ENCODE results near the gene CYB5RL. TPM values are rescaled to one million over a fixed set of nuclear protein-coding genes. Genes with fewer than 3 reads are reported as not detected.
A peak's percentile ranks its signal among the peaks of the same experiment; 100 is the strongest.
"Not testable (repeated sequence)": the region's sequence is repeated elsewhere in the genome, so short reads cannot be mapped to it uniquely, and the experiment has no call there.

The CYB5RL gene
- total RNA-seq, 1 experiment from 2014 or later, result 3.8 TPM

DNA sequence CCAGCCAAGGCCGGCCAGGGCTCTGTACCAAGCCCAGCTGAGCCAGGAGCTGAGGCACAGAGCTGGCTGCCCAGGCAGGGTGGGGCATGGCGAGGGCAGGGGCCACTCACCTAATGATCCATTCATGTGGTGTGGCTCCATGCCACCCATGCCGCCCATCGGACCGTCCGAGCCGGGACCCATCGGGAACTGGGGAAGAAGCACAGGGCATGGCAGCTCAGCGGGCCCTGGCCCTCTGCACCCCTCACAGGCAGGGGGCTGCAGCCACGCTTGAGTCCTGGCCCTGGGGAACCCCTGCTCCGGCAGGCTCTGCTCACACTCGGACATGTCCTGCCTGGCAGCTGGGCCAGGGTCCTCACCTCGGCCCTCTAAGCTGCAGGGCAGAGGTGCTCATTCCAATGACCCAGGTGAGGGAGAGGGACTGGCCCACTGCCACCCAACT lies 28.8 kb upstream of the CYB5RL start:
- DNase-seq (ENCODE audit: low read depth), result no peak
- in situ Hi-C loops (cut with HindIII; ENCODE audit: low pct_unique_long_range_greater_than_20kb, low sequenced_read_pairs), result no loop called here

DNA sequence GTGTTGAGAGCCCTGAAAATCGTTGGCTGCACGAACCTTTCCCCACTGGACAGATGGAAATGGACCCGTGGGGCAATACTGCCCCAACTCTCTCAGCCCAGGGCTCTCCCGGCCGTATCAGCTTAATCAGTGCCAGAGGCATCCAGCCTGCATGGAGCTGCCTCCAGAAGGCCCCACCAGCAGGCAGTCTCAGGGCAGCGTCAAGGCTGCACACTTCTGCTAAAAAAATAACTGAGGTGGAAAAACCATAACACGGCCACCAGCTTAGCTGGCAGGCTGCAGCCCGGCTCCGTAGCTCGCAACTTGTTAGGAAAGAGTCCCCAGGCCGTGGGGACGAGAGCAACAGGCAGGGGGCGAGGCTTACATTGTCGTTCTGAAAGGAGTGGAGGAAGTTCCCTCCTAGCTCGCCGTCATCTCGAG lies 28.1 kb upstream of the CYB5RL start:
- in situ Hi-C loops (cut with HindIII; ENCODE audit: low pct_unique_long_range_greater_than_20kb, low sequenced_read_pairs), result no loop called here
- DNase-seq (ENCODE audit: low read depth), result peak; percentile 51

DNA sequence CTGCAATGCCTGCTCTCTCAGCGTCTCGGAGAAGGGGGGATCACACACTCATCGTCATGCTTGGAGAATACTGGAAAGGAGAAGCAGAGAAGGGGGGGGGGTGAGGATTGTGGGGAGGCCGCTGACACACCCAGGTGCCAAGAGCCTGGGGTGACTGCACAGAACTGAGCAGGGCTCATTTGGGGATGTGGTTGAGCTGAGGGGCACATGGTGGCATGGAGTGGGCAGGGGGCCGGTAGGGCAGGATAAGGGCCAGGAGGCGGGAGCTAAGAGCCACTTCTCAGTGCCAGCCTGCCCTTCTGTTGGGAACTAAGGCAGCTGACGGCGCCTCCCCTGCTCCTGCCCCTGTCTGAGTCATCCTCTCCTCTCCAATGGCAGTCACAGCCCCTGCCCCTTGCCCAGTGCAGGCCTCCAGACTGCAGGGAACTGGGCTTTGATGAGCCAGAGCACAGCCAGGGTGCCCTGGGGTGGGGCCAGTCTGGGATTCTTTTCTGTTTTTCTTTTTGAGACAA lies 27.3 kb upstream of the CYB5RL start:
- DNase-seq (ENCODE audit: low read depth), result peak; percentile 92
- in situ Hi-C loops (cut with HindIII; ENCODE audit: low pct_unique_long_range_greater_than_20kb, low sequenced_read_pairs), result no loop called here

DNA sequence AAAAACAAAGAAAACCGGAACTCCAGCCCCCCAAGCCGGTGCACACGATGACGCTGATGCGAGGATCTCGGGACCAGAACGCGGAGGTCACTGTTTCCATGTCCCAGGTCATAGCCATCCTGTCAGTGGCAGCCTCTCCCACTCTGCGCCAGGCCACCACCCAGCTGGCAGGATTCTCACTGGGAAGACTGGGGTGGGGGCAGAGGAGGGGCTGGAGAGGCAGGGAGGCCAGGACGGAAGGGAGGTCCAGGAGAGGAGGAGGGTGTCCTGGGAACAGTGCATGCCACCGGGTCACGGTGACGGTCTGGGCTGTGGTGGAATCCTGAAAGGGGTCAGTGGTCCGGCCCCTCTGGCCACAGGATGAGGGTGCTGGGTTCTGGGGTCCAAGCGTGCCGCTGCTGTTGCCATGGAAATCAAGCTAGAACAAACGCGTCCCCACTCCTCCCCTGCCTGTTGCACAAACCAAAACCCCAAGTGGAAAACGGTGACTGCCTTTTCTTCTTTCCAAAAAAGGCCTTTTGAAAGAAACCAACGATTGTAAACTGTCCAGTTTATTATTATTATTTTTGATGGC lies 26.2 kb upstream of the CYB5RL start:
- in situ Hi-C loops (cut with HindIII; ENCODE audit: low pct_unique_long_range_greater_than_20kb, low sequenced_read_pairs), result no loop called here
- no peak for DNase-seq (ENCODE audit: low read depth)

DNA sequence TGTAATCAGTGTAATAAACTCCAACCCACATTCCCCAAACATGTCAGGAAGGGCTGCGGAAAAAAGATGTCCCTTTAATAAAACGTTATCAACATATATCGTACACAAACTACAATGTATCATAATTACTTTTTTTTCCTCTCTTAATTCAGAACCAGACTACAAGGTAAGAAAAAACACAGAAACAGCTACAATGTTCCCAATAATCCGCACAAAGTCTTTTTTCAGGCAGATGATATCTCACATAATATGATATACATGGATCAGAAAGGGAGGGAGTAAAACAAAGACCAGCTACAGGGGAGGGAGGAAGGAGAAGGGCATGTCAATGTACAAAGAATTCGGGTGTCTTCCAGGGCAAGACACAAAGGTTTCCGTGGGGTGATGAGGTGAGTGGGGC lies 25.5 kb upstream of the CYB5RL start:
- in situ Hi-C loops (cut with HindIII; ENCODE audit: low pct_unique_long_range_greater_than_20kb, low sequenced_read_pairs), result no loop called here
- DNase-seq (ENCODE audit: low read depth), result no peak

DNA sequence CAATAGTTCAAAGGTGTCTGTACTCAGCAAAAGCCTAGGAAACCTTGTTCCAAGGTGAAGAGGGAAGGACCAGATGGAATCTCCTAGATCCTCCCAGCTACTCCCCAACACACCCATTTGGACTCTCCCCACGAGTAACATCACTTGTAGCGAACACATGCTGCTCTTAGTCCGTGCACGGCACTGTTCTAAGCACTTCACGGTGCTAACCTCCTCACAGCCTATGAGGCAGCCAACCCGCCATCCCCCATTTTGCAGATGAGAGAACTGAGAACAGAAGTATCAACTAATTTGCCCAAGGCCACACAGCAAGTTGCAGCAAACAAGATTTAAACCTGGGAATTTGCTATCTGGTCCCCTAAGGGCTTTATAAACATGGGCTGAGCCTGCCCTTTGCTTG lies 24.4 kb upstream of the CYB5RL start:
- no peak for DNase-seq (ENCODE audit: low read depth)
- in situ Hi-C loops (cut with HindIII; ENCODE audit: low pct_unique_long_range_greater_than_20kb, low sequenced_read_pairs), result no loop called here

DNA sequence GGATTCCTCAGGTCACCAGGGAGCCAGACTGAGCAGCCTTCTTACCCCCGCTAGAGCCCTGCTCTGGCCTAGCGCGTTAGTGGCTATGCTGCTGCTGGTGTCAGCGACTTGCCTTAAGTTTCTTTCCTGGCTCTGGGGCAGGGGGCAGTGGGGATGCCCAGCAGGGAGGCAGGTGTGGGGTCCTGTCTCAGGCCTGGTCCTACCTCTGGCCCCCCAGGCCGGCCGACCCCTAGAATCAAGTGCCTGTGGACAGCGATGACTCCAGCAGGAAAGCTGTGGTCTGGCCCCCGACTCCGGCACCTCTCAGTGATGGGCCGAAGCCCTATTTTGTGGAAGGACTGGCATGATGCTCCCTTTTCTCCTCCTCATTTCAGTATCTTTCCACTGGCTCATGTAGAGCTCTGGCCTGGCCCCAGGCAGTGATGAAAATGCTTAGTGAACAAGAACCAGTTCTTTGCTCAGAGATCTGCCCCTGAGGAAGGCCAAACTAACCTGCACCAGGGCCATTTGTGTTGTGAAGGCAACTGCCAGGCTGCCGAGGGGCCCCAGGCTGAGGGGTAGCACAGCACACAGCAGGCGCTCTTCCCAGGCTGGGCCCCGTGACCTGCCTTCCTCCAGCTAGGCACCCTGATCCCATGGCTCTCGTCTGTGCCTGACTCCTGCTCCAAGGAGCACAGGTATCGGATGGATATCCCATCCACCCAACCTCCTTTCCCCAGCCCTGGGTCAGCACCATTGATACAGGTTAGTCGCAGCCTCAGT lies 23.8 kb upstream of the CYB5RL start:
- no peak for DNase-seq (ENCODE audit: low read depth)
- in situ Hi-C loops (cut with HindIII; ENCODE audit: low pct_unique_long_range_greater_than_20kb, low sequenced_read_pairs), result no loop called here

DNA sequence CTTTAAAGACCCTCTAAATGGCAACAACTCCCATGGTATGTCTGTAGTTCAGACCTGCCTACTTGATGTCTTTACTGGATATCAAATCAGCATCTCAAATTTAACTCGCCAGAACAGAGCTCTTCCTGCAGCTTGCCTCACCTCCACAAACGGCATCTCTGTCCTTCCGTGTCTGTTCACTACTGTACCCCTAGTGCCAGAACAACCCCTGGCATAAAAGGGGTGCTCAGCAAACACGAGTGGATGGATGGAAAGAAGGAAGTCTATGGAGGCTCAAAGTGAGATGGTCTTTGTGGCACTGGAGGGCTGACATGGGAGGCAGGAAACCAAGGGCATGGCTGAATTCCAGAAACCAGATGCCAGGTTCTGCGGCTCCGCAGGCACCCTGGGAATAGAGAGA lies 22.9 kb upstream of the CYB5RL start:
- no peak for DNase-seq (ENCODE audit: low read depth)
- in situ Hi-C loops (cut with HindIII; ENCODE audit: low pct_unique_long_range_greater_than_20kb, low sequenced_read_pairs), result no loop called here

DNA sequence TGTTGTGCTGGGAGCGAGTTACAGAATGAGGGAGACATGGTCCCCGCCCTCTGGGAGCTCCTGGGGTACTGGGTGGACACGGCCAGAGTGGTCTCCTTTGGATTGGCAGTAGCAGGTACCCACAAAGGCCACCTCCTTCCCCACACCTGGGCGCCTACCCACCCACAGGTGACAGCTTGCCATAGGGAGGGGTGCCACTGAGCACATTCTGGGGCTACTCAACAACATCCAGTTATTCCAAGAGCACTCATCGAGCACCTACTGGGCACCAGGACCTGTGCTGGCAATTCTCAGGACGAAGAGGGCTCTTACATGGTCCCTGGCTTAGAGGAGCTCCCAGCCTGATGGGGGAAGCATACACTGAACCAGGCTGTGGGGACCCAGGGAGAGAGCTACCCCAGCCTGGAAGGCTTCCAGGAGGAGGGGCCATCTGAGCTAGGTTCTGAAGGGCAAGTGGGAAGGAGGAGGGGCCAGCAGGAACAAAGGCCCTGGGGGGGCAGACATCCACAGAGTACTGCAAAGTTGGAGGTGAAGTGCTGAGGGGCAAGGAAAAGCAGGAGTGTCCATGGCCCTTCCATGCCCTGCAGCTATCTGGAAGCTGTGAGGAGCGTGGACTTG lies 22.1 kb upstream of the CYB5RL start:
- in situ Hi-C loops (cut with HindIII; ENCODE audit: low pct_unique_long_range_greater_than_20kb, low sequenced_read_pairs), result no loop called here
- no peak for DNase-seq (ENCODE audit: low read depth)

DNA sequence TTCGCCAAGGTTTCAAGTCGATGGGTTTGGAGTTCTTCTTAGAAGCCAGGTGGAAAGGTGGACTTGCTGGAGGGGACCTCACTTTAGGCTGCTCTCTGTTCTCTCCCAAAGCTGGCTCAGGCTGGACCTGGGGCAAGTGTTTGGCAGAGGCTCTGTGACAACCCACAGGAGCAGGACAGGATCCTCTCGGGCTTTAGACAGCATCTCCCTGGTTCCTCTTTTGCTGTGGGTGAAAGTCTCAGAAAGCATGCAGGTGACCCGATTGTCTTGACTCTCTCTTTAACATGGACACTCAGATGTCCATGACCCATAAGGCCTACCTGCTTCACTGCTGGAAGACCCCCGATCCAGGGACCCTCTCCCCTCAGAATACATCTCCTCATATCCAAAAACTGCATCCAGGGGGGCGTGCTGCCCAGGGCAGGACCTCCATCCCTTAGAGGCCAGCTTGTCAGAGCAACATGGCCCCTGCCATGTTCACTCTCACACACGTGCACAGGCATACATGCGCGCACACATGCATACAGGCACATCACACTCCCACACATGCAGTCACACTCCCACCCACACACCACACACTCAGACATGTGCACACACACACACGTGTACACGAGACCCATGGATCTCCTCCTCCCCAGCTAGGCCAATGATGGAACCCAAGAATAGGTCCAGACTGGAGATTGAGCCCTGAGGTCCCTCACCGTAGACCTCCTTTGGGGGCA lies 21.4 kb upstream of the CYB5RL start:
- no peak for DNase-seq (ENCODE audit: low read depth)
- in situ Hi-C loops (cut with HindIII; ENCODE audit: low pct_unique_long_range_greater_than_20kb, low sequenced_read_pairs), result no loop called here

DNA sequence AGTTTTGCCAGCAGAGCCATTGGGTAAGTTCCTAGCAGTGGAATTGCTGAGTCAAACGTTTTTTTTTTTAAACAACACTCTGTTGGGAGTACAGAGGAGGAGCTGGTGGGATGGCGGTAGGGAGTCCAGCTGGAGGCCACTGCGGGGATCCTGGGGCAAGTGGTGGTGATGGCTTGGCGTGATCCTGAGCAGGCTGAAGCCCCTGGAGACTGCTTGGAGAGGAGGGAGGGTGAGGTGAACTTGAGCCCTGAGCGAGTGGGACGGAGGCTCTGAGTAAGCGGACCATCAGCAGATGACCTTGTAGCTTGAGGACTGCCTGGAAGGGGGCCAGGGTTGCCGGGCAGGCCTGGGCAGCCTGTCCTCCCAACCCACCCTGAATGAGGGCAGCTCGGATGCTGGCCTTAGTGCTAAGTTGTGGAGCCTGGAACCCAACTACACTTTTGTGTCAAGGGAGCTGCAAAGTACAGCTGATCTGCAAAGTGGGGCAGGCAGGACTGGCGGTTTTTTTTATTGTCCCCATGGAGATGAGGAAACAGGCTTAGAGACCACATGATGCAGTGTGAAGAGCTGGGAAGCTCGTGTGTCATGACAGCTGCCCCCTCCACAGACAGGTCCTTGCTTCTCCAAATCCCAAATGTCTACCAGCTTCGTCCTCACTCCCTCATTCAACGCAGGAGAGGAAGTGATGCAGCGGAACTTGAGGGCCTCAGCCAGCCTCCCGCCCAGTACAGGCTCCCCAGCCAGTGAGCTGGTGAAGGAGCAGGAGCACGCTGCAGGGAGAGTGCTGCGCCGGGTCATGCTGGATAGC lies 20.4 kb upstream of the CYB5RL start:
- in situ Hi-C loops (cut with HindIII; ENCODE audit: low pct_unique_long_range_greater_than_20kb, low sequenced_read_pairs), result no loop called here
- DNase-seq (ENCODE audit: low read depth), result no peak

DNA sequence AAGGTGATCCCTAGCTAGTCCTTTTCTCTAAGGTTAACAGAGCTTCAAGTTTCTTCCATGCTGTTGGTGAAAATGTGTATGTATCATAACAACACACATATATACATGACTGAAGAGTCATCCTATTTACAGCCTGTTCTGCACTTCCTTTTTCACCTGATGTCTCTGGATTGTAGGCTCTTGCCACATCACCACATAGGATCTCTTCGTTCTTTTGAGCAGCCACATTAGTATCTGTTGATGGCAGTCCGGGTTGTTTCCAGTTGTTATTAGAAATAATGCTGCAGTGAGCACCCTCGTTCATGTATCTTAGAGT lies 19.8 kb upstream of the CYB5RL start:
- DNase-seq (ENCODE audit: low read depth), result no peak
- in situ Hi-C loops (cut with HindIII; ENCODE audit: low pct_unique_long_range_greater_than_20kb, low sequenced_read_pairs), result no loop called here

DNA sequence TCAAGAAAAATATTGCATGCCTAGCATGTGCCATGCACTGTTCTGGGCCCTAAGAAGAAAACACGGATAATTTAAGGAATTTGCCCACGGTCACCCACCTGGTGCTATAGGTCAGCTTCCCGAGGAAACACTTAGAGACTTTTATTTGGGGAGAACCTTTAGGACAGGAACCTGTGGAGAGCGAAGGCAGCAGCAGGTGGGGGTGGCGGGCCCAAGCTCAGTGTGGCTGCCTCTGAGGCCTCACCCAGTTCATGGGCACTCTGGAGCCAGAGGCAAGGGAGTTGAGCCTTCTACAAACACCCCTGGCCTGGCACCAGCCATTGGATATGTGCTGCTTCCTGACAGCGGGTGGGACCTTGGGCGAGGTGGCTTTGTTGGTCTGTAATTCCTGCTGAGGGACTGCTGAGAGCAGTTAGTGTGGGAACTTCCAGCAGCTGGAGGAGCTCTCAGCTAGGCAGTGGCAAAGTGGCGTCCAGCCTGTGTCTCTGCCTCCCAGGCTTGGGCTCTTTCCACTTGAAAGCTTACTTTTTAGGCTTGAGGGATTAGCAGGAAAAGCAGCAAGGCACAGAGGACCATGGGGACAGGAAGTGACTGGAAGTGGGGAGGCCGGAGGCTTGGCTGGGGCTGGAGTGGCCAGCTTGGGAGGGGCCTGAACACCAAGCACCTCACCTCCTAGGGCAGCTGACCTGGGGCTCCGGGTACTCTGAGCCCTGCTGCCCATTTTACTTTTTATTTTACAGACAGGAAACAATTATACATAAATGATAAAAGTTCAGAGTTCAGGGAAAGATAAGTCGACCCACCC lies 19.3 kb upstream of the CYB5RL start:
- in situ Hi-C loops (cut with HindIII; ENCODE audit: low pct_unique_long_range_greater_than_20kb, low sequenced_read_pairs), result no loop called here
- DNase-seq (ENCODE audit: low read depth), result no peak

DNA sequence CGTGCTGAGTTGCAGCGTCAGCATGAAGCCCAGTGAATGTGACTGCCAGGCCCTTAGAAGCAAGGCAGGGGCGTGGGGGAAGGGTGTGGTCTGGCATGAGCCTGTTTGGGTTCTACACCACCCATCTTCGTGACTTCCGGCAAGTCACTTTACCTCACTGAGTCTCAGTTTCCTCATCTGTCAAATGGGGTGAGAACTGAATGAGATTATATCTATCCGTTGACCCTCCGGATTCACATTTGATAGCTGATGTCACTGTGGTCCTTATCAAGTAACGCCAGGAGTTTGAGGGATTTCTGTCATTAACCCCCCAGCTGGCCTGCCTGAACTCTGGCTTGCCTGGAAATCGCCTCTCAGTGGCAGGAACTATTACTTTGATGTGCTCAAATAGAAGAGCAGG lies 15.7 kb upstream of the CYB5RL start:
- in situ Hi-C loops (cut with HindIII; ENCODE audit: low pct_unique_long_range_greater_than_20kb, low sequenced_read_pairs), result no loop called here
- DNase-seq (ENCODE audit: low read depth), result no peak

DNA sequence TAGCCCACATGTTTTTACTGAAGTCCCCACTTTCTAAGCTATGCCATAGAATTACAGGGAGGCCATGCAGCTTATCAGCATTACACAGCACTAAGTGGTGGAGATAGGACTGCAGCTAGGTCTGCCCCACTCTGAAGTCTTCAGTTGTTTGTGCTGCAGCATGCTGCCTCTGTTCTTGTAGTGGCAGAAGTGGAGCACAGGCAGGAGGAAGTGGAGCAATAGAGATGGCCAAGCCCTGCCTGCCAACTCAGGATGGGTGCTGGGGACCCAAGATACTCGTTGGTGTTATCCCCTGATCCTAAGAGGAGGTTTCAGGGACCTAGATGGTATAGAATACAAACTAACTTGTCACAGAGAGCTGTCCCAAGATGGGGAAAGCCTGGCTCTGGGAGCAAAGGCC lies 13.0 kb upstream of the CYB5RL start:
- DNase-seq (ENCODE audit: low read depth), result no peak
- in situ Hi-C loops (cut with HindIII; ENCODE audit: low pct_unique_long_range_greater_than_20kb, low sequenced_read_pairs), result no loop called here

DNA sequence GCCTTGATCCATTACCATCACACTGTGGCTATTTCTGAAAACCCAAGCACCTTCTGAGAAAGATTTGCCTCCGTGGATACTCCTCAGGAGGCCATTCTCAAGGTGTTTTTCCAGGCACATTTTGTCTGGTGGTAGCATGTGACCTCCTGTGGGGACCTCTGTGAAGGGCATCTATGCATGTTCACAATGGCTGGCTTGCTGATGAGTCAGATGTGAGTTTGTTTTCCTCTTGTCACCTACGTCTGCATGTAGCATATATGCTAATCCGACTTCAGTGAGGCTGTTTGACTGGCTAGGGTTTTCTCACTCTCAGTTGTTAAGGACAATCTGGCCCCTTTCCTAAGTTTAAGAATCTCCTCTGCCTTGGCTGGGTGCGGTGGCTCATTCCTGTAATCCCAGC lies 8.1 kb upstream of the CYB5RL start:
- DNase-seq (ENCODE audit: low read depth); in situ Hi-C loops (cut with HindIII; ENCODE audit: low pct_unique_long_range_greater_than_20kb, low sequenced_read_pairs): not testable (repeated sequence)

DNA sequence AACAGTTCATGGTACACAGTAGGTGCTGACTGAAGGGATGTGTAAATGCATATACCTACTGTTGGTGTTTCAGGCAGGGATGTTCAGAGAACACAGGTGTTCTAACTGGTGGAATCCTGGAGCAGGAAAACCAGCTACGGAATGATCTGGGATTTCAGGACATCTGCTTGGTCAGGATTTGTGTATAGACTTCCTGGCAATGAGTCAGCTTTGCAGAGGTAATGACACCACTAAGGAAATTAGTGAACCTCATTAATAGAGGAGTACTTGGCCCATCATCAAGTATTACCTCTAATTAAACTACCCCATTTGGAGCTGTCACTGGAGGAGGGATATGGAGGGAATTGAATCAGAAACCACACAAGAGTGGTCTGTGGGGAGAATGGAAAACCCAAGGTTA lies 7.5 kb upstream of the CYB5RL start:
- DNase-seq (ENCODE audit: low read depth), result no peak
- in situ Hi-C loops (cut with HindIII; ENCODE audit: low pct_unique_long_range_greater_than_20kb, low sequenced_read_pairs), result no loop called here

DNA sequence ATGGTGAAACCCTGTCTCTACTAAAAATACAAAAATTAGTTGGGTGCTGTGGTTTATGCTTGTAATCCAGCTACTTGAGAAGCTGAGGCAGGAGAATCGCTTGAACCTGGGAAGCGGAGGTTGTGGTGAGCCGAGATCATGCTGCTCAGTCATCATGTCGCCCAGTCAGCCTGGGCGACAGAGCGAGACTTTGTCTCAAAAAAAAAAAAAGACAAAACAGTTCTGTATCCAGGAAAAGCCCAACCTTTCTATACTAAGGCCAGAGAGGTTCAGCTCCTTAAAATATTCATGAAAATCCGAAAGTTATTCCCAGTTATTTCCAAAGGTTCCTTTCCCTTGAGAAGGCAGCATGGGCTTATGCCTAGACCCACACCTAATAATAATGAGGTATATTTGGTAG lies 4.4 kb upstream of the CYB5RL start:
- DNase-seq (ENCODE audit: low read depth), result peak; percentile 61
- in situ Hi-C loops (cut with HindIII; ENCODE audit: low pct_unique_long_range_greater_than_20kb, low sequenced_read_pairs), result no loop called here
